GM12878 (cell line): ENCODE results near the gene SLC6A17.

Experiments
- EZH2 ChIP-seq: IDR thresholded peaks from 2 replicates; pipeline ENCODE4 v1.6.1; 2012; ENCODE audit warnings: low read depth, mild to moderate bottlenecking, control low read depth, inconsistent platforms, low read length, borderline replicate concordance; ENCODE audit not compliant: control insufficient read depth
- POLR2AphosphoS5 ChIP-seq: IDR thresholded peaks from 2 replicates; pipeline ENCODE4 v1.6.1; 2011; ENCODE audit warnings: mild to moderate bottlenecking, low read length, inconsistent platforms
- YY1 ChIP-seq: IDR thresholded peaks from 2 replicates; pipeline ENCODE4 v1.6.1; 2011; ENCODE audit warnings: low read depth, mild to moderate bottlenecking, low read length
- TF ChIP-seq, protein P1 (sequence below), 3 experiments: IDR thresholded peaks in 2 of 3; conservative IDR thresholded peaks in 1 of 3; 2 replicates each; pipeline ENCODE4 v1.5.1; 2011; ENCODE audit warnings: low read depth in 3 of 3, low read length in 3 of 3, mild to moderate bottlenecking in 3 of 3, control low read depth in 2 of 3, moderate library complexity in 2 of 3, inconsistent platforms in 1 of 3, mixed read lengths in 1 of 3; ENCODE audit not compliant: control insufficient read depth in 2 of 3, insufficient read depth in 1 of 3; ENCODE audit errors: extremely low read depth in 1 of 3

DNA sequence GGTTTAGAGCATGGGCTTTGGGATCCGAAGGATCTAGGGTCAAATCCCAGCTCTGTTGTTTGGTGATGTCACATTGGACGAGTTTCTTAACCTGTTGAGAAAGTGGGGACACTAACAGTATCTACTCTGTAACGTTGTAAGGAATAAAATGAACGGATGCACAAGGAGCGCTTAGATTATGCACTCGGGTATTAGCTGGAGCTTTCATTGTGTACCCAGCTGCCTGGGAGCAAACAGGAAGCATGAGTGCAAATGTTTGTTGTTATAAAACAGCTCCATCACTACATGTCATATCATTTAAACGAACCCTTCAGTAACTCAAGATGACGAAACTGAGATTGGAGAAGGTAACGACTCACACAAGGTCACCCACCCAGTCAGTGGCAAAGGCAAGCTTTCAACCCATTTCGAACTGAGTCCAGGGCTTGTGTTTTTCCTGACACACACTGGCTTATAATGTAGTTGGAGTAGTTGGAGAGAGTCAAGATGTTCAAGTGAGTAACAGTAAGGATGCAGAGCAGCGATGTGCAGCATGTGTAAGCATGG, 16.2 kb upstream of the SLC6A17 start:
- TF ChIP-seq EZH2, result no peak
- TF ChIP-seq YY1, result no peak
- TF ChIP-seq, protein P1, sequence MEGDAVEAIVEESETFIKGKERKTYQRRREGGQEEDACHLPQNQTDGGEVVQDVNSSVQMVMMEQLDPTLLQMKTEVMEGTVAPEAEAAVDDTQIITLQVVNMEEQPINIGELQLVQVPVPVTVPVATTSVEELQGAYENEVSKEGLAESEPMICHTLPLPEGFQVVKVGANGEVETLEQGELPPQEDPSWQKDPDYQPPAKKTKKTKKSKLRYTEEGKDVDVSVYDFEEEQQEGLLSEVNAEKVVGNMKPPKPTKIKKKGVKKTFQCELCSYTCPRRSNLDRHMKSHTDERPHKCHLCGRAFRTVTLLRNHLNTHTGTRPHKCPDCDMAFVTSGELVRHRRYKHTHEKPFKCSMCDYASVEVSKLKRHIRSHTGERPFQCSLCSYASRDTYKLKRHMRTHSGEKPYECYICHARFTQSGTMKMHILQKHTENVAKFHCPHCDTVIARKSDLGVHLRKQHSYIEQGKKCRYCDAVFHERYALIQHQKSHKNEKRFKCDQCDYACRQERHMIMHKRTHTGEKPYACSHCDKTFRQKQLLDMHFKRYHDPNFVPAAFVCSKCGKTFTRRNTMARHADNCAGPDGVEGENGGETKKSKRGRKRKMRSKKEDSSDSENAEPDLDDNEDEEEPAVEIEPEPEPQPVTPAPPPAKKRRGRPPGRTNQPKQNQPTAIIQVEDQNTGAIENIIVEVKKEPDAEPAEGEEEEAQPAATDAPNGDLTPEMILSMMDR (IDR thresholded peaks at IDR 0.05 in 2 of 3, conservative IDR thresholded peaks at IDR 0.05 in 1 of 3; ENCODE audit: control insufficient read depth in 2 of 3, extremely low read depth in 1 of 3, insufficient read depth in 1 of 3, low read depth in 3 of 3, low read length in 3 of 3), result no peak
- TF ChIP-seq POLR2AphosphoS5, result no peak
